GM19463 (cell line): ENCODE data around the gene HMG20B.

ENCODE experiments used
- ATAC-seq: cut with Tn5 transposase; IDR thresholded peaks from one replicate; pipeline ENCODE4 v1.9.1; 2021; ENCODE audit warnings: mild to moderate bottlenecking, moderate library complexity; ENCODE audit not compliant: unreplicated experiment

The HMG20B gene

DNA sequence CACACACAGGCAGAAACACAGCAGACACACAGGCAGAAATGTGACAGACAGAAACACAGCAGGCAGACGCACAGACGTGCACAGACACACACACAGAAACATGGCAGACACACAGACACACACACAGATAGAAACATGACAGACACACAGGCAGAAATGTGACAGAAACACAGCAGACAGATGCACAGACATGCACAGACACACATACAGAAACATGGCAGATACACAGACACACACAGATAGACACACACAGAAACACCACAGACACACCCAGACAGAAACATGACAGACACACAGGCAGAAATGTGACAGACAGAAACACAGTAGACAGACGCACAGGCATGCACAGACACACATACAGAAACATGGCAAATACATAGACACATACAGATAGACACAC, 32.6 kb downstream of the HMG20B start:
- ATAC-seq: no peak

DNA sequence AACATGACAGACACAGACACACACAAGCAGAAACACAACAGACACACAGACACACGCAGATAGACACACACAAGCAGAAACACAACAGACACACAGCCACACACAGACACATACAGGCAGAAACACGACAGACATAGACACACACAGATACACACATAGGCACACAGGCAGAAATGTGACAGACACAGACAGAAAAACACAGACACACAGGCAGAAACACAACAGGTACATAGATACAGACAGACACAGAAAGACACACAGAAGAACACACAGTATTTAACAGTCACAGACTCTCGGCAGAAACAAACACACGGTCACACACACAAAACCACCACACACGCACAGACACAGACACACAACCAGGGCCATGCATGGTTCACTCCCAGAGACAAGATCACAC, 33.0 kb downstream of the HMG20B start:
- ATAC-seq: no peak

DNA sequence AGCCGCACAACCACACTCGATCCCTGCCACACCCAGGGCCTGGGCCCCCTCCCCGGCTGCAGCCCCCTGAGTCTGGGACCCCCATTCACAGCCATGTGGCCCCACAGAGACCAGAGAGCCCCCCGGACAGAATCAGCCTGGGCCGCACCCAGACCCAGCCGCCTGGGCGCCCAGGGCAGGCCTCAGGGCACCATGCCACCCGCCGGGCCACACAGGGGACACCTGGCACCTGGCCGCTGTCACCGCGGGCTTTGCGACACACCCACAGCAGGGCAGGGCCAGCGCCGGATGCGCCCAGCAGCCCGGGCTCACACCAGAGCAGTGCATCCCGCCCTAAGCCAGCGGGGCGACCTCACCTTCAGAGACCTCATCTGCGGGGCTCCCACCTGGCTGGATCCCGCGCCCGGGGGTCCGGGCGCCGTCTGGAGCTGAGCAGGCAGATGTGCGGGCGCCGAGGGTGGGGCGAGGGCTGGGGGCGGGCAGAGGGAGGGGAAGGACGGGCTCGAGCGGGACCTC, 33.5 kb downstream of the HMG20B start:
- ATAC-seq: no peak

DNA sequence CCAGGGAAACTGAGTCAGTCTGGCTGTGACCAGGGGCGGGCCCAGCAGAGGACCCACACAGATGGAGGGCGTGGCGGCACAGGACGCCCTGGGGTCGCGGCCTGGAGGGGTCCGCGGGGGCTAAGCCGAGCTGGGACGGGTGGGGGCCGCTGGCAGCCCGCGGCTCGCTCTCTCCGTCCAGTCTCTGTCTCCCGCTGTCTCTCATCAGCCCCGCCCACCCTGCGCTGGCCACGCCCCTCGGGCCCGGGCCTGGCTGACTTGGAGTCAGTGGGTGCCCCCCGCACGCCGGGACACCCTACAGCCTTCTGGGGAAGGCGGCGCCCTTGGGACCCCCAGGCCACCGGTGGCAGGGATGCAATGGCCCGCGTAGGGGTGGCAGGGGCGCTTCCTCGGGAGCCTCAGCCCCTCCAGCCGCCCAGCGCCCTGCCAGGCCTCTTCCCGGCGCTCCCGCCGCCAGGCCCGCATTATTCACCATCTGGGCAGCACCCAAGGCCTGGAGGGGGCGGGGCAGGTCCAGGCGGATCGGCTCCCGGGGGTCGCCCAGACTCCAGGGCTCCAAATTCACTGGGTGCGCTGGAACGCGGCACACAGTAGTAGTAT, 34.0 kb downstream of the HMG20B start, which contains the start of gene TBXA2R:
Gene TBXA2R (minus strand): TSS at position 186 of the 600 bp plus-strand sequence. CDS start 6,241 bp downstream, outside the sequence.
- ATAC-seq: no peak

DNA sequence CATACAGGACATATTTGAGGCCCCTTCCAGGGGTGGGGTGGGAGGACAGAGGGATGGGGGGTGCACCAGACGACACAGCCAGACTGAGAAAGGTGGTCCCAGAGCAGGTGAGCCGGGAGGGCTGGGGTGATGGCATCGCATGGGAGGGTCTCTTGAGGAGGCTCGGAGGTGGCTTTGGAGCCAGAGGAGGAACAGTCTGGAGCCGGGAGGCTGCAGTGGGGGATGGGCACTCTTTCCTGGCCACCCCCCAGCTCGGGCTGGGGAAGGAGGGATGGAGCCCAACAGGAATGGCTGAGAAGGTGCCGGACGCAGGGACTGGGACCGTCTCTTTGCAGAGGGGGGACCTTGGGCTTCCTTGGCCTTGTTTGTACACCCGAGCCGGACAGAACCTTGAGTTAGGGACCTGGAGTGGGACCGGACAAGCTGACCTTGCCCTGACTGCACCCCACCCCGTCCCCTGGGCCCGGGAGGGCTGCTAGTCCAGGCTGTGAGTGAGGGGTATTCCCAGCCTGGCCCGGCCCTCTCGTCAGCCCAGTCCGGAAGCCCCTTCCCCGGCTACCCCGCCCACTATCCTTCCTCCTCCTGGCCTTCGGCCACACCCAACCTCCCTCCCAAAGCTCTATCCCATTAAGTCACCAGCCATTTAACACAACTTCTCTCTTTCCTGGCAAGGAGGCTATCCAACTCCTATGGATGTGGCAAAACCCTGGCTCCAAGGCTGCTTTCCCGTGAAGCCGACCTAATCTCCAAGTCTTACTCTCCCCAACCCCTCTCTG, 34.7 kb downstream of the HMG20B start:
- no peak for ATAC-seq

DNA sequence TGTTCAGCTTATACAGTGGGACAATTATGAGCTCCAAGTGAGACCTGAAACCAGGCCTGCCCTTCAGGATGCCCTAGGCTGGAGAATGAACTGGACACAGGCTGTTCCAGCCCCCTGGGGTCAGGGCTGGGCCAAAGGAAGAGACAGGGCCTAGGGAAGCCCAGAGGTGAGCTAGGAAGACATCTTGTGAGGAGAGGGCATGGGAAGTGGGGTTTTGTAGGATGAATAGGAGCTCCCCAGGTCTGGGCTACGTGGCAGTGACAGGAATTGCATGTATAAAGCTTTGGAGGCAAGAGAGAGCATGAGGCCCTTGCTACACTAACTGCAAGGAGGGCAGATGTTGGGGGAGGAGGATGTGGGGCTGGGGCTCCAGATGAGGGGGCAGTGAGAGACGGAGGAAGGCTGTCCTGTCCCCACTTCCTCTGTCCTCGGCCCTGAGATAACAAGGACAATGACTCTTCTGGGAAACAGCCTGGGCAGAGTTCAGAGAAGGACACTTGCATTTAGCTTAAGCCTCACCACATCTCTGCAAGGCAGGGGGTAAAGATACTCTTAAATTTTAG, 35.4 kb downstream of the HMG20B start:
- ATAC-seq: no peak

DNA sequence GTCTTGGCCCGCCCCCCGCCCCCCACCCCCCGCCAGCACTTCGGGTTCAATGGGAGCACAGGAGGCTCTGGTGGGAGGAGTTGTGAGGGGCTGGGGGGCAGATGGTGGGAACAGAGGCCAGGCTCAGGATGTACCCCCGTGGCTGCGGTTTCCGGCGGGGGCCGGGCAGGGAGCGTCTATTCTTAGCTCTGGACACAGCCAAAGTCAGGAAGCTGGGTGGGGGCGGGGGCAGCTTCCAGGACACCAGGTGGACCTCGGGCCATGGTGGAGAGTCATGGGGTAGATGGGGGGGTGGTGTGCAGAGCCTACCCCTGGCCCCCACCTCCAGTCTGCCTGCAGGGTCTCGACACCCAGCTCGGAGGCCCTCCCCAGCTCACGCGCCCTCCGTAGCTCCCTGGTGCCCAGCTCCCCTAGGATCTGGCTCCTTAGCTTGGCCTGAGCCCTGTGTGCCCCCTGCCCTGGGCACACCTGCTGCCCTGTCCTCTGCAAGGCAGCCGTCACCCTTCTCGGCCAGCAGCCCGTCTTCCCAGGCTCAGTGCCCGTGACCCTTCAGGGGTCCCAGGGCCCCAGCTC, 36.1 kb downstream of the HMG20B start:
- no peak for ATAC-seq

DNA sequence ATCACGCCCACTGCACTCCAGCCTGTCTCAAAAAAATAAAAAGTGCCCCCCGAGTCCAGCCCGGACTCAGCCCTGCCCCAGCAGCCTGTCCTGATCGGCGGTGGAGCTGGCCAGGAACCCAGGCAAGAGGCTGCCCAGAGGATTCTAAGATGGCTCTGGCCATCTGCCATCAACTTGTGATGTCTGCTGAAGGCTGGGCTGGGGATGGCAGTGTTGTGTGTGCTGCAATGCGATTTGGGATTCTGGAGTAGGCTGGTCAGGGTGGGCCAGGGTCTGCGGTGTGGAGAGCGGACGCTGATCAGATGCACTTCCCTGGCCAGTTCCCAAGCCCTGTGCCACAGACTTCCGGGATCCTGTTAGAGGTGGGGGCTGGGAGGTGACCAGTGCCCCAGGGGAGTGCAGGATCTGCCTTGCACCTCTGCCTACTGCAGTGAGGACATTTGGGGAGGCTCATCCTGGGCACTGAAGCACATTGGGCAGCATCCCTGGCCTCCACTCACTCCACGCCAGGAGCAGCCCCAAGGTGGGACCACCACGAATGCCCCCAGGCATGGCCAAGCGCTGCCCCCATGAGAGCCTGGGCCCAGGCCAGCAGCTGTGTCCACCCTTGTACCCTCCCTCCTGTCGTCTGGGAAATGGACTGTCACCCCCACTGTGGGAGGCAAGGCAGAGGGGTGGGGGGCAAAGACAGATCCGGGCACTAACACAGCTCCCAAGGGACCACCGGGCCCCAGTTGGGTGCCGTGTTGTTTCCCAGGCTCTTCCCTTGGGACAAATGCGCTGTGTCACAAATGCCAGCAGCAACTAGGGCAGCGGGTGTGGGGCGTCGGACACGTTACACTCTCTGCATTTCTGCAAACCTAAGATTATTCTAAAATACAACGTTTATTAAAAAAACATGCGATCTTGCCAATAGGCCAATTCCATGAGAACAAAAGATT, 37.3 kb downstream of the HMG20B start:
- no peak for ATAC-seq

DNA sequence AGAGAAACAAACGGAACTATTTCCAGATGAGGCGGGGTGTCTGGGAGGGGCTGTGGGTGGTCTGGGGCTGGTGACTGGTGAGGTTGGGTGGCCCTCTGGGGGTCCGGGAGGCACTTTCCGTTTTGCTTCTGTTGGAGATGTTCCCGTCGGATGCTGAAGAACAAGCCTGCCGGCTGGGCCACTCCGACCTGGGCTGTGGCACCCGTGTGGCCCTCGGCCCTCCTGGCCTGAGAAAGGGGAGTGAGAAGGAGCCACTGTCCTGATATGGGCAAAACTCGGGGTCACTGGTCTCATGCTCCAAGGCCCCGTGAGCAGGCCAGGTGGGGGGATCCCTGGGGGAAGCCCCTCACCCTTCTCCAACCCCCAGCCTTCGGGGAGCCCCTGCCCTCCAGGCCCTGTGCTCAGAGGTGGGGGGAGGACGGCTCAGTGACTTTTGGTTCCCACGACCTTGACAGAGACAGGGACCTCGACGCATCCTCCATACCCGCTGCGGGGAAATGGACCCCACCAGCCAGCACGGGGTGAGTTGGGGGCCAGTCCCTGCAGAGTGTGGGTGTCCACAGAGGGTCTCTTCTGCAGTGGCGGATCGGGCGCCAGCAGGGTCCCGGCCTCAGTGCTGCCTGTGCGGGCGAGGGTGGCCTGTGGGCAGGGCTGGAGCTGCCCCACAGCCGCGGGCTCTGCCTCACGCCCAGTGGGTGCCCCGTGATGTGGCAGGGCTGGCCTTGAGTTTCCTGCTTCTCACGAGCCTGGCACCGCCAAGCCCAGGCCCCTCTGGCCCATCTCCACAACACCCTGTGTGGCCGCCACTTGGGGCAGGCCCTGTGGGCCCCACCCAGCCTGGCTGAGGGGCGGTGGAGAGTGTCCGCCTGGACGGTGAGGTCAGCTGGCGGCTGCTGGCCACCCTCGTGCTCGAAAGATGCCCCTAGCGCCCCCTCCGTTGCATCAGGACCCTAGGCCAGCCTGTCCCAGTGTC, 38.3 kb downstream of the HMG20B start:
- ATAC-seq: no peak

DNA sequence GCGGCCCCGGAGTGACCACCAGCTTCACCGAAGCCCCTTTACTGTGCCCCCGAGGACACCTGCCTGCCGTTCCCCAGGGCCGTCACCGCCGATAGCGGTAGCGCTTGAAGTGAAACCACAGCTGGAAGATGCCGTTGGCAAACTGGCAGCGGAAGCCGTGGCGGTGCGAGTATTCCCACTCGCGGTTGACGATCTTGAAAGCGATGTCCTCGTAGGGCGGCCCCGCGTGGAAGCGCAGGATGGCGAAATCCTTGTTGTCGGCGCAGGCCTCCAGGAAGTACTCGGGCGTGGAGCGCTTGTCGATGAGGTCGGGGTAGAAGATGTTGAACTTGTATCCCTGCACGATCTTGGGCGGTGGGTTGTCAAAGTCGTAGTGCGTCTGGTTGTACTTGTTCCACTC, 39.1 kb downstream of the HMG20B start:
- ATAC-seq: no peak

DNA sequence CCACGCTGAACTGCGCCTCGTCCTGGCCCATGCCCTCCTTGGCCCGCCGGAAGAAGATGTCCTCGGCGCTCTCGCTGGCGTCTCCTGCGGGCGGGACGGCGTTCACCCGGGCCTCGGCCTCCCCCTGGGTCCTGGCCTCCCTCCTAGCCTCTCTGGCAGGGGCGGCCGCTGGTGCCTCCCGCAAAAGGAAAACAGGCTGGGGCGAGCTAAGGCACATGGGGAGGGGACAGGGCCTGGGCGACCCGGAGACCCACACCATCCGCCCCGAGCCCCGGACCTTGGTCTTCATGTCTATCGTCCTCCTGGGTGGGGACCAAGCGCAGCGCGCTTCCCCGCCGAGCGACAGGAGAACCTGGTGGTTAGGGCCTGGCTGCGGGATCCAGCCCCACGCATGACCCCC, 39.6 kb downstream of the HMG20B start:
- no peak for ATAC-seq

DNA sequence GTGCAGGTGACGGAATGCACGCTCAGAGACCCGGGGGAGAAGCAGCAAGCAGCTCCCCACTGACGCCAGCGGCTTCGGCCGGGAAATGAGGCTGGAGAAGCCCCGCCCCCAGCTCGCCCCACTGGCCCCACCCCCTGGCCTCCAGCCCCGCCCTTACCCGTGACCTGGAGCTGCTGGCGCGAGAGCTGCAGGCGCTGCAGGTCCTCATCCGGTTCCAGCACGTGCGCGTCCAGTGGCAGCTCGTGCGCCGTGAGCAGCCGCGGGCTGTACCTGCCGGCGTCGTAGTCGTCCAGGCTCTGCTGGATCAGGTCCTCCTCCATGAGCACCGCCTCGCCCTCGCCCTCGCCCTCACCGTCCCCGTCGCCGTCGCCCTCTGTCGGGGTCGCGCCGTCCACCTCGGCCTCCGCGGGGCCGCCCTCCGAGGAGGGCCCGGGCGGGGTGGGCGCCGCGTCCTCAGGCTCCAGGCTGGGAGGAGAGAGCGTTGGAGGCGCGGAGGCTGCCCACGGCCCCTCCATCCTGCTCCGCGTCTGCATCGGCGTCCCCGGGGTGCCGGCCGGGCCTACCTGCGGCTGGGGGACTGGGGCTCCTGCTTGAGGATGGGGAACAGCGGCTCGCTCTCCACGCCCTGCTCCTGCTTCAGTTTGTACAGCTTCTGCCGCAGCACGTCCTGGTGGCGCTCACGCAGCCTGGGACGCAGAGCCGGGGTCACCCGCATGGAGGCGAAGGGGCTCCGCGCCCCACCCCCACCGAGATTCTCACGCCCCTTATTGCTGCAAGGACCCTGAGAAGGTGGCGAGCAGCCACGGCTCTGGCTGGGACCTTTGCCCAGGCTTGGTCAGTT, 40.4 kb downstream of the HMG20B start:
- ATAC-seq: no peak

DNA sequence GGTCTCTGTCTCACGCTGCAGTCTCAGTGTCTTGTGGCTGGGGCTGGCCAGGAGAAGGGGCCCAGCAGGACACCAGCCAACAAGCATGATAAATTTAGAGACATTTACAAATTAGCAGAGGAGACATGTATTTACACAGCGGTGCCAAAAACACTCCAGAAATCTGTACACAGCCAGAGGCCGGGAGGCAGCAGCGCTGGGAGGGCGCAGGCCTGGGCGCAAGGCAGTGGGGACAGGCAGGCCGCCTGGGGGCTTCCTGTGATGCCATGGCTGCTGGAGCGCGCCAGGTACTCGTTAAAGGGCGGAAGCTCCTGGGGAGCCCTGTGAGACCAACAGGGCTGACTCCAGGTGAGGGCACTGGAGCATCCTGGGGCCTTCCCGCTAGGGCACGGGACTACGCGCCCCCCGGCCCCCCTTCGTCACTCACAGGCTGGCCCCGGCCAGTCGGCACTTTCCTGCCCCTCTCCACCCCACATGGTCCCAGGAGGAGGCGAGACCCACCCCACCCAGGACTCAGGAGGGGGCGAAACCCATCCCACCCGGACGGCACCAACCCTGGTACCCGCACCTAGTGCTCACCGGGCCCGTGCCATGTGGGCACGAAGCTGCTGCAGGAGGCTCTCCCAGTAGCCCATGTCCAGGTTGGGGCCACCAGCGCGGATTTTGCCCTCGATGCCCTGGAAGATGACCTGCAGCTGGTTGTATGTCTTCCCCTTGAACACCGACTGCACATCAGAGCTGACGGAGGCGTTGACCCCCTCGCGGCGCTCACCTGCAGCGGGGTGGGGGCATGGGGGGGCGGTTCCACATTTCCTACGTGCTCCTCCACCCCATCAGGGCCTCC, 41.3 kb downstream of the HMG20B start:
- ATAC-seq: no peak

DNA sequence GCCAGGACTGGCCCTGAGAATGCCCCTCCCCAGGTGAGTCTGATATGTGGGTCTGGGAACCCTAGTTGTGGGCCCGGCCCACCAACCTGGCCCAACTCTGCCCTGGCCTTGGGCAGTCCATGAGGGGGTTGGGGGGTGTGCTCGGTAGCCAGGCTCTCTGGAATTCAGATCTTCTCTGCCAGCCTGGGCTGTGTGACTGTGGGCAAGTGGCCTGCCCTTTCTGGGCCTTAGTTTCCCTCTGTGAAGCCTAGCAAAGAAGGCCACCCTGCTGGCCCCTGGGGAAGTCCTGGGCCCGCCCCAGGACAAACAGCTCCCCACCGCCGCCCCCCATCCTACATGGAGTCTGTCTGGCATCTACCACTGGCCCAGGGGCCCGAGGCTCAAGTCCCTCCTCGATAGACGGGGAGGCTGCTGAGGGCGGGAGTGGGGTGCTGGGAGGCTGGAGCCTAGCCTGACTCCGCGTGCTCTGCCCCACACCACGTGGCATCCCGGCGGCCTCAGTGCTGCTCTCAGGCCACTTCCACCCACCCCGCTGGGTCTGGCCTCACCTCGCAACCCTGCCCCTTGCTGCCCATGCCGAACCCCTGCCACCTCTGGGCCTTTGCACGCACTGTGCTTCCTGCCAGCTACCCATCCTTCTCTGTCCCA, 42.2 kb downstream of the HMG20B start:
- ATAC-seq: no peak

DNA sequence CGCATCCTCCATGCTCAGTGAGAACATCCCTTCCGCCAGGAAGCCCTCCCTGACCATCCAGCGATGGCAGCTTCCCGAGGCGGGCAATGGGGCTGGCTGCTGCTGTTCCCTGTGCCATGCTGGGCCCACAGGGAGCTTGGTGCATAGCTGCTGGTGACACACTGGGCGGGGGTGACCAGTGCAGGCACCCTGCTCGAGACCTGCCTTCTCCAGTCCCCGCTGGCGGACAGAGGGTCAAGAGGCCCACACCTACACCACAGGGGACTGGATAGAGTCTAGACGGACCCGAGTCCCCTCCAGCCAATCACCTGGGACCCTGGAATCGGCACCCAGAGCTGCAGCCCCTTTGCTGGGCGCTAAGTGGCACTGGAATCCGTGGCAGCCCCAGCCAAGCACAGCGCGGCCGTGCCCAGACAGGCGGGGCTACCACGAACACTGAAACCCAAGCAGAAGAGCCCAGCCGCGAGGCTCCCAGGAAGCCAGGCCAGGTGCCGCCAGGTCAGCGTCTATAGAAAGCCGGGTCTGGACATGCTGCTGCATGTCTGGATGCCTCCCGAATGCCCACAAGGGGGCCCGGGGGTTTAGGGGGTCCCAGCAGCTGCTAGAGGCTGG, 42.9 kb downstream of the HMG20B start:
- no peak for ATAC-seq

DNA sequence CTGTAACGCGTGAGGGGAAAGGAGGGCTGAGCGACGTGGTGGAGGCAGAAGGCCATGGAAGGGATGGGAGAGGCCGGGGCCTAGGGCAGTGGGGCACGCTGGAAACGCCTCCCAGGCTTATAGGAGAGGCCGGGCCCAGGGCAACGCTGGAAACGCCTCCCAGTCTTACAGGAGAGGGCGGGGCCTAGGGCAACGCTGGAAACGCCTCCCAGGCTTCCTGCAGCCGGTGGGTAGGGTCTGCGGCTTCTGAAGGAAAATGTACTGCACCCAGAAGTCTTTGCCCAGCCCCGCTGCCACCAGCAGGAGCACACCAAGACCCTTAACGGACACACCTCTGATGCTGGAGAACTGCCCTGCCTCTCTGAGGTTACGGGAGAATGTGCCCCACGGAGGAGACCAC, 44.7 kb downstream of the HMG20B start:
- ATAC-seq: no peak
